ENCODE measurements around the gene TXLNB. TPM values are rescaled to one million over a fixed set of nuclear protein-coding genes. Genes with fewer than 3 reads are reported as not detected.

TXLNB gene
- total and polyA plus RNA-seq, 2 donors (not counting 3 experiments of a cell fraction or from before 2014, with no cell fraction given), result 0.04 to 0.18 TPM

- no peaks in the 10 kb centered on the region for H3K9me3 ChIP-seq (replicated peaks; ENCODE audit: control insufficient read depth, insufficient read depth, low read length)
- DNase-seq (ENCODE audit: low read depth, low spot score) (no peak), FAIRE-seq (no peak)
- H3K27me3 ChIP-seq (ENCODE audit: control insufficient read depth in 2 of 2, insufficient read depth in 2 of 2, low read length in 2 of 2), result no peaks in the 10 kb centered on the region
- ChIA-PET POLR2A (no interaction called here), CTCF (no interaction called here)
- TF ChIP-seq GATA2 (IDR thresholded peaks at IDR 0.05; ENCODE audit: insufficient read depth, insufficient read length, low read depth, low read length), result no peak
- no peak for TF ChIP-seq POLR2A (IDR thresholded peaks at IDR 0.05; ENCODE audit: low read depth, low read length)
- TF ChIP-seq MYC (IDR thresholded peaks at IDR 0.05; ENCODE audit: low read depth, low read length), result no peak
- no peak for TF ChIP-seq POLR2AphosphoS5 (IDR thresholded peaks at IDR 0.05; ENCODE audit: insufficient read depth, low read depth, low read length)
- TF ChIP-seq, protein P1, sequence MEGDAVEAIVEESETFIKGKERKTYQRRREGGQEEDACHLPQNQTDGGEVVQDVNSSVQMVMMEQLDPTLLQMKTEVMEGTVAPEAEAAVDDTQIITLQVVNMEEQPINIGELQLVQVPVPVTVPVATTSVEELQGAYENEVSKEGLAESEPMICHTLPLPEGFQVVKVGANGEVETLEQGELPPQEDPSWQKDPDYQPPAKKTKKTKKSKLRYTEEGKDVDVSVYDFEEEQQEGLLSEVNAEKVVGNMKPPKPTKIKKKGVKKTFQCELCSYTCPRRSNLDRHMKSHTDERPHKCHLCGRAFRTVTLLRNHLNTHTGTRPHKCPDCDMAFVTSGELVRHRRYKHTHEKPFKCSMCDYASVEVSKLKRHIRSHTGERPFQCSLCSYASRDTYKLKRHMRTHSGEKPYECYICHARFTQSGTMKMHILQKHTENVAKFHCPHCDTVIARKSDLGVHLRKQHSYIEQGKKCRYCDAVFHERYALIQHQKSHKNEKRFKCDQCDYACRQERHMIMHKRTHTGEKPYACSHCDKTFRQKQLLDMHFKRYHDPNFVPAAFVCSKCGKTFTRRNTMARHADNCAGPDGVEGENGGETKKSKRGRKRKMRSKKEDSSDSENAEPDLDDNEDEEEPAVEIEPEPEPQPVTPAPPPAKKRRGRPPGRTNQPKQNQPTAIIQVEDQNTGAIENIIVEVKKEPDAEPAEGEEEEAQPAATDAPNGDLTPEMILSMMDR (IDR thresholded peaks at IDR 0.05; ENCODE audit: extremely low read depth in 1 of 2, insufficient read depth in 1 of 2, low read depth in 1 of 2, low read length in 2 of 2), result no peak
- TF ChIP-seq MAX (IDR thresholded peaks at IDR 0.05; ENCODE audit: insufficient read depth, insufficient read length), result no peak
- TF ChIP-seq FOS (IDR thresholded peaks at IDR 0.05; ENCODE audit: borderline replicate concordance, insufficient read depth, low read length), result no peak
- TF ChIP-seq JUN (IDR thresholded peaks at IDR 0.05; ENCODE audit: borderline replicate concordance, insufficient read depth, insufficient read length, low read depth), result no peak
- no peak for TF ChIP-seq EZH2 (IDR thresholded peaks at IDR 0.05; ENCODE audit: borderline replicate concordance, low read depth, low read length, severe bottlenecking)
- no peak overlapping the region for H2AFZ ChIP-seq (ENCODE audit: low read depth, low read length)
- dilution Hi-C loops (cut with MboI; ENCODE audit: extremely low pct_ligation_motif_present, low sequenced_read_pairs), result no loop called here
- no peak overlapping the region for H3K4me2 ChIP-seq (ENCODE audit: insufficient read depth, low read length)
- H3K36me3 ChIP-seq (ENCODE audit: control insufficient read depth in 2 of 2, extremely low read depth in 1 of 2, insufficient read depth in 2 of 2, low read length in 2 of 2), result no peaks in the 10 kb centered on the region
- H3K4me1 ChIP-seq (ENCODE audit: control insufficient read depth, extremely low read depth, insufficient read depth, low read length), result peaks cover 9% of the 10 kb centered on the region
- no peak overlapping the region for H3K27ac ChIP-seq (ENCODE audit: insufficient read depth, low read depth, low read length)
- no peaks in the 10 kb centered on the region for H3K9me1 ChIP-seq (replicated peaks; ENCODE audit: control insufficient read depth, extremely low read depth, insufficient read depth, low read length)
- no peaks in the 10 kb centered on the region for H4K20me1 ChIP-seq (replicated peaks; ENCODE audit: control insufficient read depth, extremely low read depth, insufficient read depth, low read length)
- intact Hi-C loops (cut with micrococcal nuclease), result no loop called here
- no peak overlapping the region for H3K9ac ChIP-seq (replicated peaks; ENCODE audit: extremely low read depth, insufficient read depth, low read length)
- no peak overlapping the region for H3K4me3 ChIP-seq (replicated peaks in 1 of 3; ENCODE audit: insufficient read depth in 1 of 3, low read depth in 1 of 3, low read length in 3 of 3)
- no peaks in the 10 kb centered on the region for H3K79me2 ChIP-seq (ENCODE audit: control insufficient read depth, insufficient read depth, low read length)
- BruUV-seq (replicated peaks), result no TSS peak
Measured at GRCh38 chr6:139288496-139289040, 3.2 kb downstream of the TXLNB start.

Measured in endothelial cell of umbilical vein (primary cell).